Chondrocyte (in vitro differentiated cells): ENCODE results near the gene SPTB. TPM values are rescaled to one million over a fixed set of nuclear protein-coding genes. Genes with fewer than 3 reads are reported as not detected.

Experiments used
- DNase-seq: peaks from one replicate; pipeline ENCODE4 v3.0.0; 2021; ENCODE audit warnings: mixed read lengths, low spot score
- H3K27ac Mint-ChIP-seq: one replicate; pipeline ENCODE4 v1.8.0; 2021; ENCODE audit warnings: mild to moderate bottlenecking, moderate library complexity, mixed read lengths; ENCODE audit not compliant: unreplicated experiment
- H3K27me3 Mint-ChIP-seq: 2 replicates; pipeline ENCODE4 v1.8.0; 2021; ENCODE audit warnings: low read depth, mixed read lengths
- H3K36me3 Mint-ChIP-seq: 2 replicates; pipeline ENCODE4 v1.8.0; 2021; ENCODE audit warnings: low read depth, mixed read lengths
- H3K4me1 Mint-ChIP-seq: 2 replicates; pipeline ENCODE4 v1.8.0; 2021; ENCODE audit warnings: low read depth, mild to moderate bottlenecking, mixed read lengths
- H3K4me3 Mint-ChIP-seq: one replicate; pipeline ENCODE4 v1.8.0; 2021; ENCODE audit warnings: mild to moderate bottlenecking, moderate library complexity, mixed read lengths; ENCODE audit not compliant: unreplicated experiment
- H3K9me3 Mint-ChIP-seq: 2 replicates; pipeline ENCODE4 v1.8.0; 2021; ENCODE audit warnings: low read depth, mixed read lengths
- total RNA-seq: library from RNA; stranded (reverse); gene quantifications from 3 replicates; pipeline ENCODE4 v1.2.1, GENCODE V29; 2021
- TF ChIP-seq, protein P1 (sequence below): fragments of 200-600 bp; sonication (generic); IDR thresholded peaks from 2 replicates; pipeline ENCODE4 v1.5.0; 2021; ENCODE audit warnings: antibody characterized with exemption, mild to moderate bottlenecking, moderate library complexity

SPTB gene
- total RNA-seq, 1 donor from 2014 or later: 7.2 TPM

DNA sequence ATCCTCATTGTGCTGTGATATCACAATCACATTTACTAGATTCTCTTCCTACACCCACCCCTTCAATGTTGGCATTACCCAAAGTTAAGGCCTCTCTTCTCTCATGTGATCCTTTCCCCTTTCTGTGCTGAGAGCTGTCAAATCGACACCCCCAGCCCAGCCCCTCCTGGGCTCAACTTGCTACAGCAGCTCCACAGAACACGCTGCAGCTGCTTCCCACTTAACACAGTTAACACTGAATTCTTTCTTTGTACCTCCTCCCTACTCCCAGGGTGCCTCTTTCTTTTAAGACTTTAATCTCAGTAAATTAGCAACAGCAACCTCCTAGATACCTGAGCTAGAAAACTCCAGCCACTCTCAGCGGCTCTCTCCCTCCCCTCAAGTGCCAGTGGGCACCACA is 17.8 kb downstream of the SPTB start:
- Mint-ChIP-seq H3K36me3 (peaks cover 2% of the 10 kb centered on the region), H3K27ac (no peak overlapping the region), H3K9me3 (no peaks in the 10 kb centered on the region), H3K4me1 (no peaks in the 10 kb centered on the region), H3K4me3 (no peak overlapping the region), H3K27me3 (peaks cover 40% of the 10 kb centered on the region)
- DNase-seq: no peak
- TF ChIP-seq, protein P1, sequence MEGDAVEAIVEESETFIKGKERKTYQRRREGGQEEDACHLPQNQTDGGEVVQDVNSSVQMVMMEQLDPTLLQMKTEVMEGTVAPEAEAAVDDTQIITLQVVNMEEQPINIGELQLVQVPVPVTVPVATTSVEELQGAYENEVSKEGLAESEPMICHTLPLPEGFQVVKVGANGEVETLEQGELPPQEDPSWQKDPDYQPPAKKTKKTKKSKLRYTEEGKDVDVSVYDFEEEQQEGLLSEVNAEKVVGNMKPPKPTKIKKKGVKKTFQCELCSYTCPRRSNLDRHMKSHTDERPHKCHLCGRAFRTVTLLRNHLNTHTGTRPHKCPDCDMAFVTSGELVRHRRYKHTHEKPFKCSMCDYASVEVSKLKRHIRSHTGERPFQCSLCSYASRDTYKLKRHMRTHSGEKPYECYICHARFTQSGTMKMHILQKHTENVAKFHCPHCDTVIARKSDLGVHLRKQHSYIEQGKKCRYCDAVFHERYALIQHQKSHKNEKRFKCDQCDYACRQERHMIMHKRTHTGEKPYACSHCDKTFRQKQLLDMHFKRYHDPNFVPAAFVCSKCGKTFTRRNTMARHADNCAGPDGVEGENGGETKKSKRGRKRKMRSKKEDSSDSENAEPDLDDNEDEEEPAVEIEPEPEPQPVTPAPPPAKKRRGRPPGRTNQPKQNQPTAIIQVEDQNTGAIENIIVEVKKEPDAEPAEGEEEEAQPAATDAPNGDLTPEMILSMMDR: no peak

DNA sequence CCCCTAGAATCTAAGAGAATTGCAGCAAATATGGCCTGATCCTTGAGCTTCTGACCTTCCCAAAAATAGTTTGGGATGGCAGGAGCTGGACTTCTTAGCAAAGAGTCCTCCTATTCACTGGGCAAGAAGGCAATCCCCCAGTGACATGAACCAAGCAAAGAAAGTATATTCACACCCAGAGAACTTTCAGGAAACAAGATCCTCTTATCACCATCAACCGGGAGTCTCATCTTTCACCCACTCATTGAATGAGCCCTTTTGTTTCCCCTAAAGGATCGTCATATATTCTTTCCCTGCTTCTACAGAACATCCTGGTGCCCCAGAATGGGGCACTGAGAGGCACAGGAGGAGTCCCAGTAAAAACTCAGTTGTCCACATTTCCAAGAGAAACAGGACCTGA is 19.7 kb downstream of the SPTB start:
- Mint-ChIP-seq H3K36me3 (no peaks in the 10 kb centered on the region), H3K27me3 (peaks cover 34% of the 10 kb centered on the region), H3K9me3 (no peaks in the 10 kb centered on the region), H3K4me3 (no peak overlapping the region), H3K4me1 (no peaks in the 10 kb centered on the region), H3K27ac (no peak overlapping the region)
- DNase-seq: no peak
- TF ChIP-seq, protein P1: no peak

DNA sequence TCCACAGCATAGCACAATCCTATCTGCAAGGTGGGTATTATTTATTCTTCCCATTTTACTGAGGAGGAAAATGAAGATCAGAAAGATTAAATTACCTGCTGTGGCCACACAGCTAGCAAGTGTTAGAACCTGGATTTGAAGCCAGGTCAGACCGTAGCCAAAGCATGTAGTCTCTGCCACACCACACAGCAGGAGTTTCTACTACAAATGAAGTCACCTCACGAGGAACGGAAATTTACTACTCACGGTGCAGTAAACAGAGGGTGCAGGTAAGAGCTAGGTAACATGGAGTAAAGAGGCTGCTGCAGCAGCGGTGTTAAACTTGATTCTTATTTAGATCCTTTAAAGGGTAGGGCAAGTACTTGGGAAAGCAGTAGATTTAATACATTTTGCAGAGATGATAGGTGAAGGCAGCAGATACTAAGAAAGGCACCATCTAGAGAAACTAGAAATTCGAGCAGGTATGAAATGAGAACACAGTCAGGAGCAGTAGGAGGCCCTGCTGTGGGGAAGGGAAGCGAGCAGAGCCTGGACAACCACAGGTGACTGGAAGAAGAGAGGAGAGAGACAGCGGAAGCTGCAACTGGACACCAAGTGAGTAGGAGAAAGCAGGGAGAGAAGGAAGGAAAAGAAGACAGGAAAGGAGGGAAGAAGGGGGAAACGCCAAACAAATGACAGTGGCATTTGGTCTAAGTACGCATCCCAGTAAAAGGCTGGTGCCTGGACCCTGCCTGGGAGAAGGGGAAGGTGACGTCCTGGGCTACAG is 21.5 kb downstream of the SPTB start:
- H3K9me3 Mint-ChIP-seq: no peaks in the 10 kb centered on the region
- H3K4me3 Mint-ChIP-seq: no peak overlapping the region
- DNase-seq: no peak
- TF ChIP-seq, protein P1: no peak
- H3K27ac Mint-ChIP-seq: no peak overlapping the region
- no peaks in the 10 kb centered on the region for H3K4me1 Mint-ChIP-seq
- H3K36me3 Mint-ChIP-seq: no peaks in the 10 kb centered on the region
- H3K27me3 Mint-ChIP-seq: peaks cover 28% of the 10 kb centered on the region

DNA sequence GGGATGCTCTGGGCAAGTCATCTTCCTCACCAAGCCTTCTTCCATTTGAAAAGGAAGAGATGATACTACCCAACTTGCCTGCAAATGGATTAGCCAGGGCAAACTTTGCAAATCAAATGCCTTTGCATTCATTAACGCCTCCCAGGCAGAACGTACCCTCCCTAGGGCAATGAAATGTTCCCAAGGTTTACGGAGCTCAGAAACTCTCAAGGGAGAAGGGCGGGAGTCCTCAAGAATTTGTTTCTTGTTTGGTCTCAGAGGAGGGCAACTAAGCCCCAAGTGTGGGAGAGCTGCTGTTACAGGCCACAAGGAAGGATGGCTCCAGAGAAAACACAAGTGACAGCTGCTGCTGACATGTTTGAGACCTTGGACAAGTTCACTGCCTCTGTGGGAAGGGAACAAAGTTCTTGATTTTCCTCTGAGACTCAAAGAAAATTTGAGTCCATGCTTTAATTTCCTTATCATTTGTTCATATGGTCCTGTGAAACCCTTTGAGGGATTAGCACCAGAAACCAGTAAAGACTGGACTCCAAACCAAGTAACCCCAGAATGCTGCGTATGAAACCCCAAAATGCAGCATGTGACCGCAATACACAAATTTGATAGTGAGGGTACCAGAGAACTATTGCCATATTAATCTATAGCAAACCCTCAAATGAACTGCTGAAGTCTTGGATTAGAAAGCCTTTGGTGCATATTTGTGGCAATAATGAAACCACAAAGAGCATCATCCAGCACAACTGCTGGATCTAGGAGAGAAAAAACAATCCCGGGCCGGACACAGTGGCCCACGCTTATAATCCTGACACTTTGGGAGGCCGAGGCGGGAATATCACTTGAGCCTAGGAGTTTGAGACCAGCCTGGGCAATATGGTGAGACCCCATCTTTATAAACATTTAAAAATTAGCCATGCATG is 22.9 kb downstream of the SPTB start:
- no peaks in the 10 kb centered on the region for H3K36me3 Mint-ChIP-seq
- no peak for DNase-seq
- TF ChIP-seq, protein P1: no peak
- H3K27ac Mint-ChIP-seq: no peak overlapping the region
- H3K4me3 Mint-ChIP-seq: no peak overlapping the region
- no peaks in the 10 kb centered on the region for H3K4me1 Mint-ChIP-seq
- H3K27me3 Mint-ChIP-seq: peaks cover 32% of the 10 kb centered on the region
- no peaks in the 10 kb centered on the region for H3K9me3 Mint-ChIP-seq

DNA sequence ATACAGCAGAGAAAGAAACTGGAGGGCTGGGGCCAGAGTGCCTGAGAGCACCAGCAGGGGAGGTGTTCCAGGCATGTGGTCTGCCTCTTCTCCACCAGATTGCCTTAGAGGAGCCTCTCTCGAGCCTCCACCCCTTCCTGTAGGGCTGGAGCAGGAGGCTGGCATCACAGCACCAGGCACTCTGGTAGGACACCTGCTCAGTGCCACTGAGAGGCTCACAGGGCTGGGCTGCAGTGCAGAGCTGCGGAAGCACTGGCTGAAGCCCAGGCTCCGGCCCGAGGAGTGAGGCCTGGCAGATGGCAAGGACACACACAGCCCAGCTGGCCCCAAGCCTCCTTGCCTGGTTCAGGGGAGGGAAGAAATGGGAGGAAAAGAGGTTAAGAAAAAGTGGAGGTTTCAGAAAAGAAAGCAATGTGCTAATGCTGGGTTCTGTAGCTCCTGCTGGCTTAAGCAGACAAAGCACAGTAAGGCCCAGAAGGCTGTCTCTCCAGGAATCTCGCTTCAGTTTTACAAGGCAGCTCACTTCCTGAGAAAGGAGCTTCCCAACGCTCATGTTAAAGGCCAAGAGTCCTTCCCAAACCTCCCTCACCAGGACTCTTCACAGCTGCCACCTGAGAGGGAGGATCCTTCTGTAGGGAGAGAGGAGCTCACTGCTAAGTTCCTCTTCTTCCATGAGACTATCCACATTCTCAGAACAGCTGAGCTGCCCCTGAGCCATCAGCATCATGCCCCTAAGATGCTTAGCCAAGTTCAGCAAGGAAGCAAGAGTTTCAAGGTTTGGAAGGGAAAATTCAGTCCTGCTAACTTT is 23.8 kb downstream of the SPTB start:
- no peak overlapping the region for H3K4me3 Mint-ChIP-seq
- H3K27ac Mint-ChIP-seq: peak overlapping the region; percentile 64
- no peaks in the 10 kb centered on the region for H3K9me3 Mint-ChIP-seq
- H3K4me1 Mint-ChIP-seq: no peaks in the 10 kb centered on the region
- TF ChIP-seq, protein P1: no peak
- no peak for DNase-seq
- H3K27me3 Mint-ChIP-seq: peaks cover 25% of the 10 kb centered on the region
- no peaks in the 10 kb centered on the region for H3K36me3 Mint-ChIP-seq
